HEK293 (cell line): ENCODE data around the gene MRPS16.

Experiments used
- AEBP2 ChIP-seq: fragments of 450-650 bp; formaldehyde crosslinking; IDR thresholded peaks from 2 replicates; pipeline ENCODE4 v1.5.1; 2016; ENCODE audit warnings: missing biosample characterization, missing genetic modification characterization, borderline replicate concordance
- HOXA7 ChIP-seq: sonication (generic); formaldehyde crosslinking; IDR thresholded peaks from 2 replicates; pipeline ENCODE4 v1.8.1; 2022; ENCODE audit warnings: missing genetic modification reagents, borderline replicate concordance
- HOXD13 ChIP-seq: sonication (generic); formaldehyde crosslinking; IDR thresholded peaks from 2 replicates; pipeline ENCODE4 v1.8.0; 2022; ENCODE audit warnings: missing genetic modification reagents, borderline replicate concordance
- PBX3 ChIP-seq: sonication (generic); formaldehyde crosslinking; IDR thresholded peaks from 2 replicates; pipeline ENCODE4 v1.8.1; 2022; ENCODE audit warnings: mild to moderate bottlenecking, moderate library complexity, missing genetic modification reagents
- SCRT1 ChIP-seq: fragments of 450-650 bp; formaldehyde crosslinking; IDR thresholded peaks from 2 replicates; pipeline ENCODE4 v1.5.1; 2016; ENCODE audit warnings: missing biosample characterization, missing genetic modification characterization, borderline replicate concordance
- ZEB2 ChIP-seq: fragments of 450-650 bp; formaldehyde crosslinking; IDR thresholded peaks from 2 replicates; pipeline ENCODE4 v1.5.1; 2016; ENCODE audit warnings: missing biosample characterization, missing genetic modification characterization
- ZIC2 ChIP-seq: fragments of 450-650 bp; formaldehyde crosslinking; IDR thresholded peaks from 2 replicates; pipeline ENCODE4 v1.5.1; 2016; ENCODE audit warnings: missing biosample characterization, missing genetic modification characterization
- ZNF146 ChIP-seq: fragments of 450-650 bp; formaldehyde crosslinking; IDR thresholded peaks from 2 replicates; pipeline ENCODE4 v1.5.1; 2016; ENCODE audit warnings: missing biosample characterization, missing genetic modification characterization
- ZNF157 ChIP-seq: fragments of 450-650 bp; formaldehyde crosslinking; IDR thresholded peaks from 2 replicates; pipeline ENCODE4 v1.5.1; 2016; ENCODE audit warnings: missing biosample characterization, missing genetic modification characterization
- ZNF169 ChIP-seq: fragments of 450-650 bp; formaldehyde crosslinking; IDR thresholded peaks from 2 replicates; pipeline ENCODE4 v1.5.1; 2016; ENCODE audit warnings: missing biosample characterization, missing genetic modification characterization
- ZNF174 ChIP-seq: fragments of 450-650 bp; formaldehyde crosslinking; IDR thresholded peaks from 2 replicates; pipeline ENCODE4 v1.5.0; 2017; ENCODE audit warnings: missing biosample characterization, mild to moderate bottlenecking, missing genetic modification characterization
- ZNF18 ChIP-seq: fragments of 450-650 bp; formaldehyde crosslinking; IDR thresholded peaks from 2 replicates; pipeline ENCODE4 v1.5.1; 2016; ENCODE audit warnings: missing biosample characterization, missing genetic modification characterization
- ZNF202 ChIP-seq: fragments of 450-650 bp; formaldehyde crosslinking; IDR thresholded peaks from 2 replicates; pipeline ENCODE4 v1.5.1; 2016; ENCODE audit warnings: missing biosample characterization, missing genetic modification characterization, borderline replicate concordance
- ZNF239 ChIP-seq: fragments of 450-650 bp; formaldehyde crosslinking; IDR thresholded peaks from 2 replicates; pipeline ENCODE4 v1.5.1; 2016; ENCODE audit warnings: missing biosample characterization, missing genetic modification characterization
- ZNF302 ChIP-seq: fragments of 450-650 bp; formaldehyde crosslinking; IDR thresholded peaks from 2 replicates; pipeline ENCODE4 v1.5.1; 2016; ENCODE audit warnings: missing biosample characterization, missing genetic modification characterization, low read depth
- ZNF311 ChIP-seq: fragments of 450-650 bp; formaldehyde crosslinking; IDR thresholded peaks from 2 replicates; pipeline ENCODE4 v1.5.1; 2017; ENCODE audit warnings: missing biosample characterization, missing genetic modification characterization, borderline replicate concordance
- ZNF416 ChIP-seq: fragments of 450-650 bp; formaldehyde crosslinking; IDR thresholded peaks from 2 replicates; pipeline ENCODE4 v1.5.1; 2016; ENCODE audit warnings: missing biosample characterization, missing genetic modification characterization
- ZNF449 ChIP-seq: fragments of 450-650 bp; formaldehyde crosslinking; IDR thresholded peaks from 2 replicates; pipeline ENCODE4 v1.5.1; 2017; ENCODE audit warnings: missing biosample characterization, mild to moderate bottlenecking, missing genetic modification characterization, moderate library complexity
- ZNF473 ChIP-seq: fragments of 450-650 bp; formaldehyde crosslinking; IDR thresholded peaks from 2 replicates; pipeline ENCODE4 v1.5.1; 2017; ENCODE audit warnings: missing biosample characterization, missing genetic modification characterization
- ZNF488 ChIP-seq: fragments of 450-650 bp; formaldehyde crosslinking; IDR thresholded peaks from 2 replicates; pipeline ENCODE4 v1.5.1; 2016; ENCODE audit warnings: missing biosample characterization, missing genetic modification characterization
- ZNF518A ChIP-seq: fragments of 450-650 bp; formaldehyde crosslinking; conservative IDR thresholded peaks from 2 replicates; pipeline ENCODE4 v1.5.1; 2016; ENCODE audit warnings: low read depth, missing biosample characterization, missing genetic modification characterization
- ZNF530 ChIP-seq: fragments of 450-650 bp; formaldehyde crosslinking; IDR thresholded peaks from 2 replicates; pipeline ENCODE4 v1.5.1; 2016; ENCODE audit warnings: low read depth, missing biosample characterization, missing genetic modification characterization
- ZNF677 ChIP-seq: fragments of 450-650 bp; IDR thresholded peaks from 2 replicates; pipeline ENCODE4 v1.5.0; 2018; ENCODE audit warnings: missing biosample characterization, mild to moderate bottlenecking, missing genetic modification characterization, moderate library complexity
- ZNF701 ChIP-seq: fragments of 450-650 bp; formaldehyde crosslinking; IDR thresholded peaks from 2 replicates; pipeline ENCODE4 v1.5.1; 2016; ENCODE audit warnings: missing biosample characterization, missing genetic modification characterization
- ZNF76 ChIP-seq: fragments of 450-650 bp; formaldehyde crosslinking; IDR thresholded peaks from 2 replicates; pipeline ENCODE4; 2016; ENCODE audit warnings: low read depth, missing biosample characterization, missing genetic modification characterization, borderline replicate concordance
- ZNF768 ChIP-seq: fragments of 450-650 bp; formaldehyde crosslinking; IDR thresholded peaks from 2 replicates; pipeline ENCODE4 v1.5.1; 2018; ENCODE audit warnings: missing biosample characterization, mild to moderate bottlenecking, missing genetic modification characterization
- ZNF792 ChIP-seq: fragments of 450-650 bp; formaldehyde crosslinking; IDR thresholded peaks from 2 replicates; pipeline ENCODE4 v1.5.1; 2016; ENCODE audit warnings: missing biosample characterization, missing genetic modification characterization
- ZNF837 ChIP-seq: fragments of 450-650 bp; formaldehyde crosslinking; IDR thresholded peaks from 2 replicates; pipeline ENCODE4 v1.5.1; 2016; ENCODE audit warnings: missing biosample characterization, missing genetic modification characterization
- ZSCAN16 ChIP-seq: fragments of 450-650 bp; formaldehyde crosslinking; IDR thresholded peaks from 2 replicates; pipeline ENCODE4 v1.5.1; 2016; ENCODE audit warnings: missing biosample characterization, missing genetic modification characterization

Gene MRPS16

GRCh38 chr10:73252445-73253224, at the start of gene MRPS16 (continued):
- TF ChIP-seq ZSCAN16 (tag by site-specific recombination) (no peak), ZNF146 (tag by site-specific recombination) (no peak), ZNF701 (tag by site-specific recombination) (no peak), ZNF416 (tag by site-specific recombination) (no peak), ZNF837 (tag by site-specific recombination) (no peak), PBX3 (CRISPR knock-in tag) (peak; percentile 73; the same call in 1 of the 2 replicates), ZNF677 (no peak), ZNF530 (tag by site-specific recombination) (no peak), ZNF174 (tag by site-specific recombination) (no peak), ZNF449 (tag by site-specific recombination) (no peak), ZIC2 (tag by site-specific recombination) (no peak), ZNF768 (tag by site-specific recombination) (no peak), ZNF302 (tag by site-specific recombination) (no peak), ZNF76 (tag by site-specific recombination) (peak; percentile 99), ZNF473 (no peak), ZNF239 (tag by site-specific recombination) (no peak), ZNF157 (no peak), HOXA7 (CRISPR knock-in tag) (no peak), ZNF18 (tag by site-specific recombination) (no peak), ZEB2 (tag by site-specific recombination) (peak; percentile 90), ZNF169 (tag by site-specific recombination) (no peak), ZNF792 (tag by site-specific recombination) (no peak), ZNF488 (no peak), ZNF202 (no peak), HOXD13 (CRISPR knock-in tag) (no peak), ZNF518A (tag by site-specific recombination) (peak; percentile 89), AEBP2 (tag by site-specific recombination) (no peak), SCRT1 (no peak), ZNF311 (tag by site-specific recombination) (no peak)
